ENCODE results near the gene SELPLG.
"Not testable (repeated sequence)": the region's sequence is repeated elsewhere in the genome, so short reads cannot be mapped to it uniquely, and the experiment has no call there.

SELPLG gene

DNA sequence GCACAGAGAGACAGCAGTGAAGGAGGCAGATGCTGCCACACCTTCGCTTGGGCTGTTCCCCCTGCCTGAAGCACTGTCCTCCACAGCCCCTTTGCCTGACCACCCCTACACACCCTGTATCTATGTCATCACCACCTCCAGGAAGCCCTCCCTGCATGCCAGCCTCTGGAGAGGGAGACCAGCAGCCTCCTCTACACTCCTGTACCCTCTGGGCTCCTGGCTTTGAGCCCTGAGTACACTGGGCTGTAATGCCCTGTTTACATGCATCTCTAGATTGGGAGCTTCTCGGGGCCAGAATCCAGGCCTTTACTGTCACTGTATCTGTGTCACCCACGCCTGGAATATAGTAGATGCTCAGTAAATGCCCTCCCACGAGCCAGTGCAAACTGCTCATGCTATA lies 30.0 kb downstream of the SELPLG start:
- DNase-seq (ENCODE audit: low read depth), result no peak

GRCh38 chr12:108602976-108603704 lies 30.6 kb downstream of the SELPLG start:
- no peak for DNase-seq (ENCODE audit: low read depth)

DNA sequence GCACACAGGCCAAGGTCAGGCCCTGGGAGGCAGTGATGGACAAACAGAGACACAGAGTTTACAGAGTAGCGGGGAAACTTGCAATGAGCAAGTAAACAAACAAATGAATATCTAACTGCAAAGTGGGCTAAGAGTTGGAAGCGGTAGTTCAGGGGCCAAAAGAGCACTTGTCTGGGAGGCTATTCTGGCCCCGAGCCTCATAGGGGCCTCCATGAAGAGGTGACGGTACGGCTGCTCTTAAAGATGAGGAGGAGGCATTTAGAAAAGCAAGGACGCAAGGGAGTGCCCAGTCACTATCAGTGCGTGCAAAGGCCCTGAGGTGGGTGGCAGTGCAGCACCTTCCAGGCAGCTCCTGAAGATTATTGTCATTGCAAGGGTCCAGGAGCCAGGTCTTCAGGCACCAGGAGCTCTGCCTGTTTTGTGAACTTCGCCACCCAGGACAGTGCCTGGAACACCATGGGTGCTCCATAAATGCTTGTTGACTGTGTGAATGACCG lies 31.4 kb downstream of the SELPLG start:
- DNase-seq (ENCODE audit: low read depth), result no peak

- DNase-seq (ENCODE audit: low read depth), result no peak
Observed at GRCh38 chr12:108600702-108601007, 33.0 kb downstream of the SELPLG start.

DNA sequence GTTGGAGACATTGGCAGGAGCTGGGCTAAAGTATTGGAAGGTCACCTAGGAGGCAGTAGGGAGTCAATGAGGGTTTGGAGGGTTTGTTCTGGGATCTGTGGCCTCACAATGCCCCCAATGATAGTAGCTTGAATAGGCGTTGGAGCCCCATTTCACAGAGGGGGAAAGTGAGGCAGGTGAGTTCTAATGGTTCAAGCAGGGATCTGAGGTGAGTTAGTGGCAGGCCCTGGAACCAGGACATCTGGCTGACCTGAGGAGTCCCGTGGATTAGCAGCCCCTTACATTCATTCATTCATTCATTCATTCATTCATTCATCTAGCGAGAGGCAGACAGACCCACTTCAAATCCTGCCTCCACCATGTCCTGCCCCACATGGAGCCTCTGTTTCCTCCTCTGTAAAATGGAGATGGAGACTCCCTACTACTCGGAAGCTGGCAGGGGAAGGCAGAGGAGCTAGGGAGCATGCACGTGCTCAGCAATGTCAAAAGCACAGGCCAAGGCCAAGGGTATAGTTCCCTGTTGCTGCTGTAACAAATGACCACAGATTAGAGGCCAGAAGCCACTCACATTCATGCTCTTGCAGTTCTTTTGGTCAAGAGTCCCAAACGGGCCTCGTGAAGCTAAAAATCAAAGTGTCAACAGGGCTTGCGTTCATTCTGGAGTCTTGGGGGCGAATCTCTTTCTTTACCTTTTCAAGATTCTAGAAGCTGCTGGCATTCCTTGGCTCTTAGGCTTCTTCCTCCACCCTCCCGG lies 33.6 kb downstream of the SELPLG start:
- no peak for DNase-seq (ENCODE audit: low read depth)

GRCh38 chr12:108599541-108599940 lies 34.2 kb downstream of the SELPLG start:
- no peak for DNase-seq (ENCODE audit: low read depth)

- no peak for DNase-seq (ENCODE audit: low read depth)
Observed at GRCh38 chr12:108598553-108599250, 35.0 kb downstream of the SELPLG start.

- no peak for DNase-seq (ENCODE audit: low read depth)
Observed at GRCh38 chr12:108597559-108598471, 35.9 kb downstream of the SELPLG start, which contains the start of gene TMEM119. TSS of gene TMEM119 (minus strand) at chr12:108598084. CDS start at chr12:108592383, 5,701 bp downstream.

GRCh38 chr12:108596854-108597558 lies 36.7 kb downstream of the SELPLG start:
- no peak for DNase-seq (ENCODE audit: low read depth)

DNA sequence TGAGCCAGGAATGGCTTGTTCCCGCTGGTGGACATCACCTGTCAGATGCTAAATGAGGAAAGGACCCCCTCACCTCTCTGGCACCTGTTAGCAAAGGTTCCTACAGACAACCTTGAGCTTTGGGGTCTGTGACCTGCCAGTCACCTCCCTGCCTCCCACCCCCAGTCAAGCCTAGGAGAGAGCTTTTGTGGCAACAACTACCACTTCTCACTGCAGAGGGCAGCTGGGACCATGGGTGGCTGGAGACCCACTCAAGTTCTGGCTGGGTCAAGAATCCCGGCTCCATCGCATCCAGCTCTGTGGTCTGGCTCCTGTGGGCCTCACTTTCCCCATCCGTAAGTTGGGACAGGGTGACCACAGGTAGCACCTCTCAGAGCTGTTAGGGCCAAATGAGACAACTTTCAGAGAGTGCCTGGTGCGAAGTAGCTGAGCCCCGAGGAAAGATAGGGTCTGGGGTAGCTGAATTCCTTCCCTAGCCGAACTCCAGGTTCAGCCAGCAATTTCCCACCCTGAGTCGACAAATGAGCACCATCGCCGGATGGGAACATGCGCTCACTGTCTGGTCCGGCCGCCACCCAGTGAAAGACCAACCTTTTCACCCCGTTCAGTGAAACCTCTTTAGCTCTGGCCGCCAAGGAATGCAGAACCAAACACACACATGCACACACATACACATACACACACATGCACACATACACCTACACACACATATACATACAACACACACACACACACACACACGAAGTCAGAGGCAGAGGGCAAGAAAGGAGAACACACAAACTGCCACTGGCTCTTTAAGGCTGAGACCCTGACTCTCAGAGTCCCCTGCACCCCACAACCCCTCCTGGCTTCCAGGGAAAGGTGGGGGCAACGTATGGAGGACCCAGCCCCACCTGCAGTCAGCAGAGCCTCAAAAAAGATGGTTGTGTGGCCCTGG lies 37.7 kb downstream of the SELPLG start:
- DNase-seq (ENCODE audit: low read depth), result no peak

DNA sequence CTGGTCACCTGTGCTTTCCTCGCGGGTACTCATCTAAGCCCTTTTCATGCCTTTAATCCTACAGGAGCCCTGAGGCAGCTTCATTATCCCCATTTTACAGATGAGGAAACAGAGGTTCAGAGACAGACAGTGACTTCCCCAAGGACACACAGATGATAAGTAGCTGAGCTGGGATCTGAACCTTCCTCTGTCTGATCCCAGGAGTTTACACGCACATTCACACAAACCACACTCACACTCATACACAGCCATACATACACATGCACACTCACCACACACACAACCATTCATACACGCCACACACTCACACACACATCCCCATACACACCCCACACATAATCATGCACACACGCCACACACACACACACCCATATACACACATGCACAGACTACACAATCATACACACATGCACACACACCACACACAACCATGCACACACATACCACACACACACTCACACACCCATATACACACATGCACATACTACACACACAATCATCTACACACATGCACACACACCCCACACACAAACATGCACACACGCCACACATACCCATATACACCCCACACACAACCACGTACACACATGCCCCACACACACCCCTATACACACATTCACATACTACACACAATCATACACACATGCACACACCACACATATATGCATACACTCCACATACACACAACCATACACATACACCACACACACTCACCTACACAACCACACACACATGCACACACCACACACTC lies 38.6 kb downstream of the SELPLG start:
- DNase-seq (ENCODE audit: low read depth), result no peak

DNA sequence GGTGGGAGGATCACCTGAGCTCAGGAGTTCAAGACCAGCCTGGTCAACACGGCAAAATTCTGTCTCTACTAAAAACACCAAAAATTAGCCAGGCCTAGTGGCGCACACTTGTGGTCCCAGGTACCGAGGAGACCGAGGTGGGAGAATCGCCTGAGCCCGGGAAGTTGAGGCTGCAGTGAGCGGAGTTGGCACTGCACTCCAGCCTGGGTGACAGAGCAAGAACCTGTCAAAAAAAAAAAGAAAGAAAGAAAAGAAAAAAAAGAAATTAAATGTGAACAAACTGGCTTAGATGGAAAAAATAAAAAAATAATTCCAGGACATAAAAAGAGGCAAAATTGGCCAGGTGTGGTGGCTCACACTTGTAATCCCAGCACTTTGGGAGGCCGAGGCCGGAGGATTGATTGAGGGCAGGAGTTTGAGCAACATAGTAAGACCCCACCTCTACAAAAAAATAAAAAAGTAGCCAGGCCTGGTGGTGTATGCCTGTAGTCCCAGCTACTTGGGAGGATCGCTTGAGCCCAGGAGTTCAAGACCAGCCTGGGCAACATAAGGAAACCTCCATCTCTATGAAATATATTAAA lies 39.3 kb downstream of the SELPLG start:
- no peak for DNase-seq (ENCODE audit: low read depth)

DNA sequence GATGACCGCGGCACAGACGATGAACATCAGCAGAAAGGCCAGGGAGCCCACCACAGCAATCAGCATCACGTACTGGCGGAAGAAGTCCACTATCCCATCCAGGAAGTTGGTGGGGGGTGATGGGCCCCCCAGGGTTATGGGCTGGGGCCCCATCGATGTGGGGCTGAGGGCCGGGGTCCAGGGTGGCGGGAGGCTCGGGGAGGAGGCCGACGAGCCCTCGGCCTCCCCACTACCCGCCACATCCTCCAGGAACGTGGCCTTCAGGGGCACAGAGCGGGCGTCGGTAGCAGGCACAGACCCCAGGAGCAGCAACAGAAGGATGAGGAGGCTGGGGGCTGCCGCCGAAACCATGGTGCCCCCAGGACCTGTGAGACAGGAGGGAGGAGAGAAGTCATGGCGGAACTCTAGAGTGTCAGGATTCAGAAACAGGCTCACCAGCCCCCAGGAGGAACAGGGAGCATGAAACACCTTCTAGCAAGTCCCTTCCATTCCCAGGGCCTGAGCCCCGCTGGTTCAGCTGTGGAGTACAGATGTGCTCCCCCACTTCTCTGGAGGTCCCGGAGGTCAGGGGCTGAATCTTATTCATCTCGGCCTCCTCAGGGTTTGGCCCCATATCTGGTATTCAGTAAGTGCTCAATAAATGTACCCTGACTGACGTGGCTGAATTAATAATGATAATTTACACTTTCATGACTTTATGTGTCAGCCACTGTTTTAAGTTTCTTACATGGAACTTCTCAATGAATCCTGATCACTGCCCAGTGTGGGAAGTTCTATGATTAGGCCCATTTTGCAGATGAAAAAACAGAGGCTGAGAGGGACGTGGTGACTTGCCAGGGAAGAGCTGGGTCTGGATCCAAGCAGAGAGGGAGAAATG lies 41.4 kb downstream of the SELPLG start:
- DNase-seq (ENCODE audit: low read depth), result no peak

DNA sequence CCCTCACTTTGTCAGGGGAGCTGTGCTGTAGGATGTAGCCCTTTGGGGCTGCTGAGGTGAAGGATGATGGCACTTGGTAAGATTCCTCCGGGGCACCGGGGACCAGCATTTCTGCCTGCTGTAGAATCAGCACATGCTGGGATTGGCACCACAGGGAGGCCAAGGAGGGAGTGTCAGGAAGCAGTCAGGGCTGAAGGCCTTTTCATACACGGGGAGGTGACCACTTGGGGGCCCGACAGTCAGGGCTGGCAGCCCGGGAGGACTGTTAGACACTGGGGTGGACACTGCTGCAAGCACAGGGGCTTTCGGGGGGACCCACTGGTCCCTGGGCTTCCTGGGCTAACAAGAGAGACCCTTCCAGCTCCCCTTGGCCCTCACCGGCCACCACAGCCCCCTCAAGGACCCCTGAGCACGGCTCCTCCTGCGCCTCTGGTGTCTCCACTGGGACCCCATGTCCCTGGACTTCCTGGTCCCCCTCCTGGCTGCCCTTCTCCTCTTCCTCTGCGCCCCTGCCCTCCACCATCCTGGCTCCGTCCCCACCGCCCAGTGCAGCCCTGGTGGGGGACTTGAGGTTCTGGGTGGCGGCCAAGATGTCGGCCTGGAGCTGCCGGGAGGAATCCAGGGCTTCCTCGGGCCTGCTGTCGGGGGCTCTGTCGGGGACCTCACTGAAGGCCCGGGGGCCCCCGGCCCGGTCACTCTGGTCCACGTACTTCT lies 42.3 kb downstream of the SELPLG start:
- DNase-seq (ENCODE audit: low read depth), result no peak

DNA sequence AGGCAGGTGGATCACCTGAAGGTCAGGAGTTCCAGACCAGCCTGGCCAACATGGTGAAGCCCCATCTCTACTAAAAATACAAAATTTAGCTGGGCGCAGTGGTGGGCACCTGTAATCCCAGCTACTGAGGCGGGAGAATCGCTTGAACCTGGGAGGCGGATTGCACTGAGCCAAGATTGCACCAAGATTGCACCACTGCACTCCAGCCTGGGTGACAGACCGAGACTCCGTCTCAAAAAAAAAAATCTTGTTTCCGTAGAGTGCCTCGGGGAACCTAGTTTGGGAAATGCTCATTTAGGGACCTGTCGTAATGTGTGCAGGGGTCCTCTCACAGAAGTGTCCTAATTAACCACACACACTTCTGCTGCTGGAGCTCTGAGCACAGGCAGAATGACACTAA lies 43.2 kb downstream of the SELPLG start:
- not testable (repeated sequence) for DNase-seq (ENCODE audit: low read depth)

GRCh38 chr12:108589840-108590229 lies 43.9 kb downstream of the SELPLG start:
- no peak for DNase-seq (ENCODE audit: low read depth)
